Activated CD4-positive, alpha-beta memory T cell treated with anti-CD3 and anti-CD28 coated beads, Interleukin-2, amount 10 ng/mL, durations not matched to agents 7 days and 5 days (primary cell): ENCODE measurements around the gene MYLK. TPM values are rescaled to one million over a fixed set of nuclear protein-coding genes. Genes with fewer than 3 reads are reported as not detected.
"Not testable (repeated sequence)": the region's sequence is repeated elsewhere in the genome, so short reads cannot be mapped to it uniquely, and the experiment has no call there.

Experiments used
- CTCF ChIA-PET: fragments of 350-600 bp; sonication (Branson Sonifier 250); formaldehyde crosslinking; loops from one replicate; lab custom pipeline; 2021; ENCODE audit warnings: antibody characterized with exemption, inconsistent platforms; lab: Charles Lee
- POLR2A ChIA-PET: fragments of 350-600 bp; sonication (Branson Sonifier 250); formaldehyde crosslinking; loops from one replicate; lab custom pipeline; 2021; ENCODE audit warnings: antibody characterized with exemption; lab: Charles Lee
- DNase-seq: peaks from one replicate; pipeline ENCODE4 v3.0.0-alpha.2; 2020
- H3K27ac Mint-ChIP-seq: one replicate; pipeline ENCODE4 v1.8.0; 2021; ENCODE audit warnings: mild to moderate bottlenecking, mixed read lengths
- H3K27me3 Mint-ChIP-seq: one replicate; pipeline ENCODE4 v1.8.0; 2021; ENCODE audit warnings: mixed read lengths
- H3K36me3 Mint-ChIP-seq: one replicate; pipeline ENCODE4 v1.8.0; 2021; ENCODE audit warnings: low read depth, mixed read lengths
- H3K4me1 Mint-ChIP-seq: one replicate; pipeline ENCODE4 v1.8.0; 2021; ENCODE audit warnings: mixed read lengths
- H3K4me3 Mint-ChIP-seq: one replicate; pipeline ENCODE4 v1.8.0; 2021; ENCODE audit warnings: mild to moderate bottlenecking, mixed read lengths
- H3K9me3 Mint-ChIP-seq: one replicate; pipeline ENCODE4 v1.8.0; 2021; ENCODE audit warnings: mixed read lengths
- total RNA-seq, 2 experiments: library from RNA; stranded (reverse); gene quantifications; one replicate each; pipeline ENCODE4 v1.2.3, GENCODE V29; 2021

Gene MYLK
- total RNA-seq, 2 experiments from 2014 or later, result 0.50 to 0.68 TPM

- Mint-ChIP-seq H3K4me3 (no peak overlapping the region), H3K36me3 (no peaks in the 10 kb centered on the region), H3K27me3 (no peaks in the 10 kb centered on the region), H3K27ac (no peak overlapping the region), H3K9me3 (no peaks in the 10 kb centered on the region), H3K4me1 (no peaks in the 10 kb centered on the region)
- CTCF ChIA-PET, result no interaction called here
- POLR2A ChIA-PET, result no interaction called here
- no peak for DNase-seq
Measured at GRCh38 chr3:123708531-123708930, 175.6 kb downstream of the MYLK start.

- H3K9me3 Mint-ChIP-seq, H3K36me3 Mint-ChIP-seq, H3K27me3 Mint-ChIP-seq, POLR2A ChIA-PET, DNase-seq, H3K4me1 Mint-ChIP-seq, H3K27ac Mint-ChIP-seq, H3K4me3 Mint-ChIP-seq: not testable (repeated sequence)
- CTCF ChIA-PET, result interaction anchor here (2.2 kb wide), 1 partner anchor 16 kb away, joined by 11 read pairs; no protein-coding TSS in a partner anchor
Measured at GRCh38 chr3:123707641-123708040, 176.5 kb downstream of the MYLK start.

GRCh38 chr3:123706871-123707270, 177.3 kb downstream of the MYLK start:
- Mint-ChIP-seq H3K27me3 (peaks cover 2% of the 10 kb centered on the region), H3K4me1 (no peaks in the 10 kb centered on the region), H3K9me3 (no peaks in the 10 kb centered on the region), H3K4me3 (no peak overlapping the region), H3K27ac (no peak overlapping the region), H3K36me3 (no peaks in the 10 kb centered on the region)
- POLR2A ChIA-PET, result no interaction called here
- CTCF ChIA-PET, result interaction anchor here (2.2 kb wide), 1 partner anchor 17 kb away, joined by 11 read pairs; no protein-coding TSS in a partner anchor
- DNase-seq, result no peak

- no peaks in the 10 kb centered on the region for H3K9me3 Mint-ChIP-seq
- no peaks in the 10 kb centered on the region for H3K36me3 Mint-ChIP-seq
- peaks cover 2% of the 10 kb centered on the region for H3K27me3 Mint-ChIP-seq
- DNase-seq, result no peak
- no peak overlapping the region for H3K27ac Mint-ChIP-seq
- ChIA-PET CTCF (interaction anchor here (0.6 to 2.2 kb wide), 2 partner anchors 18 to 51 kb away, joined by 6 to 11 read pairs; no protein-coding TSS in a partner anchor), POLR2A (no interaction called here)
- H3K4me3 Mint-ChIP-seq, result no peak overlapping the region
- no peaks in the 10 kb centered on the region for H3K4me1 Mint-ChIP-seq
Measured at GRCh38 chr3:123705488-123706285, 178.4 kb downstream of the MYLK start.

- H3K4me1 Mint-ChIP-seq, DNase-seq, CTCF ChIA-PET, H3K9me3 Mint-ChIP-seq, H3K27me3 Mint-ChIP-seq, POLR2A ChIA-PET, H3K4me3 Mint-ChIP-seq, H3K27ac Mint-ChIP-seq, H3K36me3 Mint-ChIP-seq: not testable (repeated sequence)
Measured at GRCh38 chr3:123703663-123704062, 180.5 kb downstream of the MYLK start.

- POLR2A ChIA-PET, result no interaction called here
- DNase-seq, result no peak
- H3K36me3 Mint-ChIP-seq, result no peaks in the 10 kb centered on the region
- CTCF ChIA-PET, result interaction anchor here (1.0 to 1.2 kb wide), 2 partner anchors 50 to 51 kb away, joined by 3 to 4 read pairs; no protein-coding TSS in a partner anchor
- H3K9me3 Mint-ChIP-seq, result no peaks in the 10 kb centered on the region
- no peak overlapping the region for H3K27ac Mint-ChIP-seq
- H3K4me3 Mint-ChIP-seq, result no peak overlapping the region
- peaks cover 2% of the 10 kb centered on the region for H3K27me3 Mint-ChIP-seq
- H3K4me1 Mint-ChIP-seq, result no peaks in the 10 kb centered on the region
Measured at GRCh38 chr3:123702720-123703119, 181.4 kb downstream of the MYLK start.

- H3K36me3 Mint-ChIP-seq, H3K4me1 Mint-ChIP-seq: not testable (repeated sequence)
Measured at GRCh38 chr3:123702057-123702456, 182.1 kb downstream of the MYLK start.

GRCh38 chr3:123700791-123701722, 183.1 kb downstream of the MYLK start:
- POLR2A ChIA-PET, result no interaction called here
- H3K4me3 Mint-ChIP-seq, result no peak overlapping the region
- CTCF ChIA-PET, result no interaction called here
- no peak for DNase-seq
- no peaks in the 10 kb centered on the region for H3K9me3 Mint-ChIP-seq
- H3K27ac Mint-ChIP-seq, result no peak overlapping the region
- H3K4me1 Mint-ChIP-seq, result no peaks in the 10 kb centered on the region
- peaks cover 2% of the 10 kb centered on the region for H3K27me3 Mint-ChIP-seq
- H3K36me3 Mint-ChIP-seq, result no peaks in the 10 kb centered on the region

More at GRCh38 chr3:123702057-123702456, 182.1 kb downstream of the MYLK start:
- H3K4me3 Mint-ChIP-seq, H3K27ac Mint-ChIP-seq, H3K27me3 Mint-ChIP-seq, H3K9me3 Mint-ChIP-seq, POLR2A ChIA-PET: not testable (repeated sequence)
- CTCF ChIA-PET, result interaction anchor here (1.0 to 1.2 kb wide), 2 partner anchors 49 to 50 kb away, joined by 3 to 4 read pairs; no protein-coding TSS in a partner anchor
- peak; percentile 21 for DNase-seq

GRCh38 chr3:123698813-123699212, 185.3 kb downstream of the MYLK start:
- no peak overlapping the region for H3K4me3 Mint-ChIP-seq
- CTCF ChIA-PET, result no interaction called here
- no peak for DNase-seq

GRCh38 chr3:123696808-123697207, 187.3 kb downstream of the MYLK start:
- POLR2A ChIA-PET, result no interaction called here
- Mint-ChIP-seq H3K36me3 (no peaks in the 10 kb centered on the region), H3K9me3 (no peaks in the 10 kb centered on the region), H3K27me3 (peaks cover 4% of the 10 kb centered on the region), H3K4me1 (no peaks in the 10 kb centered on the region), H3K27ac (no peak overlapping the region), H3K4me3 (no peak overlapping the region)
- DNase-seq, result no peak
- CTCF ChIA-PET, result no interaction called here

More at GRCh38 chr3:123698813-123699212, 185.3 kb downstream of the MYLK start:
- Mint-ChIP-seq H3K9me3 (no peaks in the 10 kb centered on the region), H3K4me1 (no peaks in the 10 kb centered on the region), H3K36me3 (no peaks in the 10 kb centered on the region), H3K27ac (no peak overlapping the region), H3K27me3 (peaks cover 2% of the 10 kb centered on the region)
- POLR2A ChIA-PET, result no interaction called here

GRCh38 chr3:123695731-123696640, 188.1 kb downstream of the MYLK start:
- H3K9me3 Mint-ChIP-seq, result no peaks in the 10 kb centered on the region
- H3K4me3 Mint-ChIP-seq, result no peak overlapping the region
- no peak for DNase-seq
- H3K4me1 Mint-ChIP-seq, result no peaks in the 10 kb centered on the region
- ChIA-PET CTCF (no interaction called here), POLR2A (no interaction called here)
- H3K27me3 Mint-ChIP-seq, result peaks cover 4% of the 10 kb centered on the region
- H3K36me3 Mint-ChIP-seq, result no peaks in the 10 kb centered on the region
- H3K27ac Mint-ChIP-seq, result no peak overlapping the region

GRCh38 chr3:123695152-123695551, 189.0 kb downstream of the MYLK start:
- no peaks in the 10 kb centered on the region for H3K9me3 Mint-ChIP-seq
- no peak overlapping the region for H3K27ac Mint-ChIP-seq
- no peaks in the 10 kb centered on the region for H3K36me3 Mint-ChIP-seq
- ChIA-PET CTCF (no interaction called here), POLR2A (no interaction called here)
- no peaks in the 10 kb centered on the region for H3K4me1 Mint-ChIP-seq
- H3K27me3 Mint-ChIP-seq, result peaks cover 4% of the 10 kb centered on the region
- no peak for DNase-seq
- H3K4me3 Mint-ChIP-seq, result no peak overlapping the region
